Fibroblast of lung (primary cell): ENCODE measurements around the gene HECTD1. TPM values are rescaled to one million over a fixed set of nuclear protein-coding genes. Genes with fewer than 3 reads are reported as not detected.

ENCODE experiments used
- DNase-seq, 2 donors: peaks; one replicate each; pipeline versions ENCODE4 v3.0.0 to v3.0.0-alpha.2; 2010; ENCODE audit warnings: low read depth in 2 of 2
- H2AFZ ChIP-seq: 2 replicates; pipeline ENCODE4 v1.5.1; 2012; ENCODE audit warnings: low read length, control low read depth, inconsistent platforms
- H3K27ac ChIP-seq: 2 replicates; pipeline ENCODE4 v1.5.1; 2011; ENCODE audit warnings: low read length, control low read depth; ENCODE audit not compliant: insufficient read depth
- H3K27me3 ChIP-seq: 2 replicates; pipeline ENCODE4 v1.5.1; 2011; ENCODE audit warnings: mild to moderate bottlenecking, low read length; ENCODE audit not compliant: control insufficient read depth, insufficient read depth
- H3K36me3 ChIP-seq: 2 replicates; pipeline ENCODE4 v1.5.1; 2011; ENCODE audit warnings: low read length; ENCODE audit not compliant: control insufficient read depth, insufficient read depth
- H3K4me1 ChIP-seq: 2 replicates; pipeline ENCODE4 v1.5.1; 2011; ENCODE audit warnings: low read length; ENCODE audit not compliant: control insufficient read depth, insufficient read depth; ENCODE audit errors: extremely low read depth
- H3K4me2 ChIP-seq: 2 replicates; pipeline ENCODE4 v1.5.1; 2011; ENCODE audit warnings: low read length, control low read depth; ENCODE audit not compliant: insufficient read depth; ENCODE audit errors: extremely low read depth
- H3K4me3 ChIP-seq, 4 experiments: fragments of 200-600 bp in 1 of 4; sonication (generic) in 1 of 4; replicated peaks in 1 of 4; 2 replicates each; pipeline ENCODE4 v1.5.1; 2011 to 2016; ENCODE audit warnings: low read length in 4 of 4, low read depth in 3 of 4, mild to moderate bottlenecking in 3 of 4, control low read depth in 2 of 4, inconsistent platforms in 1 of 4, mixed read lengths in 1 of 4; ENCODE audit not compliant: insufficient read depth in 1 of 4; ENCODE audit errors: control extremely low read depth in 1 of 4
- H3K79me2 ChIP-seq: 2 replicates; pipeline ENCODE4 v1.5.1; 2012; ENCODE audit warnings: mild to moderate bottlenecking, low read length, inconsistent platforms; ENCODE audit not compliant: control insufficient read depth, insufficient read depth
- H3K9ac ChIP-seq: 2 replicates; pipeline ENCODE4 v1.5.1; 2011; ENCODE audit warnings: mild to moderate bottlenecking, low read length, control low read depth; ENCODE audit not compliant: insufficient read depth
- H3K9me3 ChIP-seq: 2 replicates; pipeline ENCODE4 v1.5.1; 2012; ENCODE audit warnings: low read depth, low read length; ENCODE audit not compliant: control insufficient read depth, insufficient read depth
- H4K20me1 ChIP-seq: 2 replicates; pipeline ENCODE4 v1.5.1; 2011; ENCODE audit warnings: low read length; ENCODE audit not compliant: control insufficient read depth, insufficient read depth; ENCODE audit errors: extremely low read depth
- EZH2 ChIP-seq: IDR thresholded peaks from 2 replicates; pipeline ENCODE4 v1.5.1; 2012; ENCODE audit warnings: low read length, control low read depth, mild to moderate bottlenecking; ENCODE audit errors: missing control alignments
- polyA plus RNA-seq, 2 donors: library from polyadenylated mRNA; depleted of rRNA in 1 of 2; stranded (reverse) in 1 of 2; unstranded in 1 of 2; fragments of >200 nt; gene quantifications; 2 replicates each; pipeline ENCODE4 v1.2.1, GENCODE V29; 2011 to 2012; ENCODE audit warnings: missing spikeins in 1 of 2
- total RNA-seq: library from RNA; depleted of rRNA; stranded (reverse); fragments of >200 nt; gene quantifications from 2 replicates; pipeline ENCODE4 v1.2.1, GENCODE V29; 2014
- TF ChIP-seq, protein P1 (sequence below), 2 donors: IDR thresholded peaks in 1 of 2; conservative IDR thresholded peaks in 1 of 2; 1 replicate in 1 of 2; 2 replicates in 1 of 2; pipeline ENCODE4 v1.5.1; 2011 to 2012; ENCODE audit warnings: low read length in 2 of 2, control low read depth in 1 of 2, inconsistent platforms in 1 of 2, low read depth in 1 of 2, mild to moderate bottlenecking in 1 of 2

The HECTD1 gene
- total and polyA plus RNA-seq, 2 donors (not counting 1 experiment from before 2014, with no cell fraction given) = 135 to 534 TPM

DNA sequence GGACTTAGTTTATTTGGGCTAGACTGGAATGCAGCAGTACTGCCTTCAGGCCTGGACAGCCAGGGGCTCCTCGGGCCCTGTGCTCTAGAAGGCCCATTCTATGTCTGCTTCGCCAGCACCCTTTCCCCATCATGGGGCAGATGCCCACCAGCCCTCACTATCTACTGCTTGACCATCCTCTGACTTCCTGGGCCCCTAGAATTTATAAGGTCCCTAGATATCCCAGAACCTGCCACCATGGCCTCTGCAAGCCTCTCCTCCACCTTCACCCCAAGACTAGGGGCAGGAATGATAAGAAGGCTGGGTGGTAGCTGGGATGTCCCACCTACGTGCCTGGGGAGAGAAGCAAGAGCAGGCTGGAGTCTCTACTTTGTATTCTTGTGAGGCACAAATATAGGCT lies 122.6 kb downstream of the HECTD1 start:
- H3K4me3 ChIP-seq = no peak overlapping the region
- no peak overlapping the region for H3K9ac ChIP-seq
- no peaks in the 10 kb centered on the region for H3K36me3 ChIP-seq
- no peak overlapping the region for H3K27ac ChIP-seq
- TF ChIP-seq, protein P1, sequence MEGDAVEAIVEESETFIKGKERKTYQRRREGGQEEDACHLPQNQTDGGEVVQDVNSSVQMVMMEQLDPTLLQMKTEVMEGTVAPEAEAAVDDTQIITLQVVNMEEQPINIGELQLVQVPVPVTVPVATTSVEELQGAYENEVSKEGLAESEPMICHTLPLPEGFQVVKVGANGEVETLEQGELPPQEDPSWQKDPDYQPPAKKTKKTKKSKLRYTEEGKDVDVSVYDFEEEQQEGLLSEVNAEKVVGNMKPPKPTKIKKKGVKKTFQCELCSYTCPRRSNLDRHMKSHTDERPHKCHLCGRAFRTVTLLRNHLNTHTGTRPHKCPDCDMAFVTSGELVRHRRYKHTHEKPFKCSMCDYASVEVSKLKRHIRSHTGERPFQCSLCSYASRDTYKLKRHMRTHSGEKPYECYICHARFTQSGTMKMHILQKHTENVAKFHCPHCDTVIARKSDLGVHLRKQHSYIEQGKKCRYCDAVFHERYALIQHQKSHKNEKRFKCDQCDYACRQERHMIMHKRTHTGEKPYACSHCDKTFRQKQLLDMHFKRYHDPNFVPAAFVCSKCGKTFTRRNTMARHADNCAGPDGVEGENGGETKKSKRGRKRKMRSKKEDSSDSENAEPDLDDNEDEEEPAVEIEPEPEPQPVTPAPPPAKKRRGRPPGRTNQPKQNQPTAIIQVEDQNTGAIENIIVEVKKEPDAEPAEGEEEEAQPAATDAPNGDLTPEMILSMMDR (conservative IDR thresholded peaks at IDR 0.05 in 1 of 2, IDR thresholded peaks at IDR 0.05 in 1 of 2; ENCODE audit: low read depth in 1 of 2, low read length in 2 of 2) = no peak
- H3K27me3 ChIP-seq = no peaks in the 10 kb centered on the region
- no peaks in the 10 kb centered on the region for H4K20me1 ChIP-seq
- H3K79me2 ChIP-seq = no peaks in the 10 kb centered on the region
- H3K9me3 ChIP-seq = no peaks in the 10 kb centered on the region
- H3K4me2 ChIP-seq = no peak overlapping the region
- H3K4me1 ChIP-seq = peaks cover 4% of the 10 kb centered on the region
- no peak overlapping the region for H2AFZ ChIP-seq
- no peak for DNase-seq

DNA sequence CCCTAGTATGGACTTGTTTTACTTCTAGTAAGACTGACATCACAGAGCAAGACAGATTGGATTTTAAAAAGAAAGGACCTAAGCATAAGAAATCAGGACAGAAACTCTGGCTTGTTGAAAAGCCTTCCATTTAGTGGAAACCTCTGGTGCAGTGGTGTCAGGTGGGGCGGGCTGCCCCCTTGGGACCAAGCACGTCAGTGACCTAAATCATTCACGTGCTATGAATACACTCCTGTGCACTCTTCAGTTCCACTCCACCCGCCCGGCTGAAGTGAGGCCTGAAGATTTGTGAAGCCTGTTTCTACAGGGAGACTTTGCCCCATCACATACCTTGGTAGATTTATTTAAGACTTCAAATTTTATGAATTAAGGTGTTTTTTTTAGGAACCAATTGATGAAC lies 123.2 kb downstream of the HECTD1 start:
- Histone ChIP-seq H2AFZ (no peak overlapping the region), H3K4me2 (no peak overlapping the region), H3K36me3 (no peaks in the 10 kb centered on the region), H3K27ac (no peak overlapping the region), H4K20me1 (no peaks in the 10 kb centered on the region), H3K4me1 (peaks cover 4% of the 10 kb centered on the region), H3K9me3 (no peaks in the 10 kb centered on the region), H3K9ac (no peak overlapping the region), H3K79me2 (no peaks in the 10 kb centered on the region), H3K27me3 (no peaks in the 10 kb centered on the region), H3K4me3 (no peak overlapping the region)
- DNase-seq = no peak
- TF ChIP-seq, protein P1 (conservative IDR thresholded peaks at IDR 0.05 in 1 of 2, IDR thresholded peaks at IDR 0.05 in 1 of 2; ENCODE audit: low read depth in 1 of 2, low read length in 2 of 2) = no peak
- no peak for TF ChIP-seq EZH2

DNA sequence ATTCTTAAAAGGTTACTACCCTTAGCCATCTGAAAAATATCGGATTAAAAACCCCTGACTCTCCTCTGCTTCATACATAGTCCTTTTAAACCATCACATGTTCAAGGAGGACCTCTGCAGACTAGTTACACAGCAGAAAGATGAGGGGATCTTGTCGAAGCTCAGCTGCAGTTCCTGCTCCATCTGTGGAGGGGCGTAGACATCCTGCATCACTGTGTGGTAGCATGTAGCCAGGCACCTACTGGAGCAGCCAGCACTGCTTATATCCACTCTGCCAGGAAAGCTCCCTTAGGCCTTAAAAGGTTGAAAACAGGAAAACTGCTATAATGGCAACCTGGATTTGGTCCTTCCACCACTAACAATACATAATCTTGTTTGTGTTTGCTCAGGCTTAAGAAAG lies 123.8 kb downstream of the HECTD1 start:
- H3K9ac ChIP-seq = no peak overlapping the region
- peaks cover 4% of the 10 kb centered on the region for H3K4me1 ChIP-seq
- TF ChIP-seq EZH2 = no peak
- TF ChIP-seq, protein P1 (conservative IDR thresholded peaks at IDR 0.05 in 1 of 2, IDR thresholded peaks at IDR 0.05 in 1 of 2; ENCODE audit: low read depth in 1 of 2, low read length in 2 of 2) = no peak

More for the DNA sequence above, 123.8 kb downstream of the HECTD1 start:
- Histone ChIP-seq H3K4me3 (no peak overlapping the region), H3K36me3 (no peaks in the 10 kb centered on the region), H4K20me1 (no peaks in the 10 kb centered on the region), H3K27me3 (no peaks in the 10 kb centered on the region), H3K79me2 (no peaks in the 10 kb centered on the region), H2AFZ (no peak overlapping the region), H3K9me3 (no peaks in the 10 kb centered on the region), H3K4me2 (no peak overlapping the region), H3K27ac (no peak overlapping the region)
- DNase-seq = no peak
